ENCODE measurements around the gene ATP10D.
"Not testable (repeated sequence)": the region's sequence is repeated elsewhere in the genome, so short reads cannot be mapped to it uniquely, and the experiment has no call there.

ATP10D gene

DNA sequence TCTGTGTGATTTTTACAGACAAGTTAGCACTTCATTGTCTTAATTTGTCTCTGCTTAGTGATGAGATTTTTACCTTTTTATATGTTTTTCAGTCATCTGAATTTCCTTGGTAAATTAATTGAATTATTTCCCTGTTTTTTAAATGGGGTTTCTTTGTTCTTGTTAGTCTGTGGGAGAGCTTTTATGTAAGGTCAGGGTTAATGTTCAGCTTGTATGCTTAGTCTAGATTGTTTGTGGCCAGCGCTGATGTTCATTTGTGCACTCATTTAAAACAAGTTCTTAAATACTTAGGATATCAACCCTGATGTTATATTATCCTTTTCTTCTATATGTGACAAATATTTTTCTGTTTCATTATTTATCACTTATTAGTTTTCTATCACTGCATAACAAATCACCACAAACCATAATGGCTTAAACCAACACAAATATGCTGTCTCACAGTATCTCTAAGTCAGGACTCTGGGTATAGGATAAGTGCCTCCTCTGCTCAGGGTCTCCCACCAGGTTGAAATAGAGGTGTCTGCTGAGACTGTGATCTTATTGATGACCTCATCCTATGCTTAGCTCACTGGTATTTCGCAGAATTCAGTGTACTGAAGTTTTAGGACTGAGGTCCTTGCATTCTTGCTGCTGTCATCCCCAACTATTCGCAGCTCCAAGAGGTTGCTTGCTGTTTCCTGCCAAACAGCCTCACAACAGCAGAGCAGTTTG, 53.2 kb downstream of the ATP10D start:
- no peak for DNase-seq

DNA sequence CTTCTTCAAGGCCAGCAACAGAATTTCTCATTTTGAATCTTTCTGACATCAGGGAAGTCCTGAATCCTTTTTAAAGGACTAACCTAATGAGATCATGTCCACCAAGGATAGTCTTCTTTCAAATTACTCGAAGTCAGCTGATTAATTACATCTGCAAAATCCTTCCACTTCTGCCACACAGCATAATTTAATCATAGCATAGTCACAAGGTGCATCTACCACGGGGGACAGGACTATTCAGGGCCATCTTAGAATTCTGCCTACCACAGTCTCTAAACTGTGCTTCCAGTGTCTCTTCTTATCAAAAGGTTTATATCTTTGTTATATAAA, 53.7 kb downstream of the ATP10D start:
- peak; percentile 2 for DNase-seq

DNA sequence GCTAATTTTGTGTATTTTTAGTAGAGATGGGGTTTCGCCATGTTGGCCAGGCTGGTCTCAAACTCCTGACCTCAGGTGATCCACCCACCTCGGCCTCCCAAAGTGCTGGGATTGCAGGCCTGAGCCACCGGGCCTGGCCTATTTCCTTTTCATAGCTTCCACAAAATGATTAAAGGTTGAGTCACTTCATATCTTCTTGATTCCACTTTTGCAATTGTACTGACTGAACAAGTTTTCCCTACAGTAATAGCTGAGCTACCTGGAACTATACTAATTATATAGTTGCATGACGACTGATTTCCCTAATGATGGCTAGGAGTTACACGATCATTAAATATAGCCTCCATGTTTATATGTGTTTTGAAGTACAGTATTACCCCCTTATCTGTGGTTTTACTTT, 57.6 kb downstream of the ATP10D start:
- not testable (repeated sequence) for DNase-seq

DNA sequence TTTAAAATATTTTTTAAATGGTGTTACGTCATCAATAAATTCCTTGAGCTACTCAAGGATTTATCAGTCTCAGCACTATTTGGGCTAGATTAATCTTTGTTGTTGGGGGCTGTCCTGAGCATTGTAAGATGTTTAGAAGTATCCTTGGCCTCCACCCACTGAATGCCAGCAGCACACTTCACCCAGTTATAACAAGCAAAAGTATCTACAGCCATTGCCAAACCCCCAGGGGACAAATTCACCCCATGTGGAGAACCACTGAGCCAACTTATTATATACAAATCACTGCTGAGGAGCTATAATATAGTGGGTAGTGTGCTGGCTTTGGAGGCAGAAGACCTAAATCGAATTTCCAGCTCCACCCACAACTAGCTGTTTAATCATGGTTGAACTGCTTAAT, 58.3 kb downstream of the ATP10D start:
- no peak for DNase-seq

DNA sequence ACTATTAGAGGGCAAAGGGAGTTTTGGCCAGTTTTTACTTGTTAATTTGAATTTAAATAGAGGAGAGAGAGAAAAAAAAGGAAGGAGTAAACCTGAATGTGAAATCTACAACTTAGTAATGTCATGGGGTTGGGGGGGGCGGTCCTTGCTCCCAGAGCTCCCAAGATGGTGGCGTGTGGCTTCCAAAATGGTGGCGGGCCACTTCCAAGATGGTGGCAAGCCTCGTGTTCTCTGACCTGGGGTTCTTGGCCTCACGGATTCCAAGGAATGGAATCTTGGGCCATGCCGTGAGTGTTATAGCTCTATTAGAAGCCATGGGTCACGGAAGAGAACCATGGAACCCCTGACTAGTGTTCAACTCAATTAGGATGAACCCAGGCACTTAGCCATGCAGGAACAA, 65.3 kb downstream of the ATP10D start:
- not testable (repeated sequence) for DNase-seq

DNA sequence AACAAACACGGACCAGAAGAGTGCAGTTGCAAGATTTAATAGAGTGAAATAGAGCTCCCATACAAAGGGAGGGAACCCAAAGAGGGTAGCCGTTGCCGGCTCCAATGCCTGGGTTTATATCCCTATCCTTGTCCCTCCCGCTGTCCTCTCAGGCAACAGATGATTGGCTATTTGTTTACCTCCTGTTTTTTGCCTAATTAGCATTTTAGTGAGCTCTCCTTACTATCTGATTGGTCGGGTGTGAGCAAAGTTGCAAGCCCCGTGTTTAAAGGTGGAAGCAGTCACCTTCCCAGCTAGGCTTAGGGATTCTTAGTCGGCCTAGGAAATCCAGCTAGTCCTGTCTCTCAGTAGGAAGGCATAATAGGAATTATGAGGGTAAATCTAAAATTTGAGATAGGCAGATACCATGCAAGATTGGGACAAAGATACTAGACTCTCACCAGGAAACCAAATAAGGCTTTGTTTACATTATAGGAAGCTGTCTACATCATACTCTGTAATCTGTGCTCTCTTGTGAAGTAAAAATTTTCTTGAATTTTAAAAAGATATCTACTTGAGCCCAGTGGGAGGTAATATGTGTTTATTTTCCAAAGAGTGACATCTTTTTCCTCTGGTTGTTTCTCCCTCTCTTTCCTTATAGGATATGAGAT, 65.9 kb downstream of the ATP10D start:
- DNase-seq, result no peak

DNA sequence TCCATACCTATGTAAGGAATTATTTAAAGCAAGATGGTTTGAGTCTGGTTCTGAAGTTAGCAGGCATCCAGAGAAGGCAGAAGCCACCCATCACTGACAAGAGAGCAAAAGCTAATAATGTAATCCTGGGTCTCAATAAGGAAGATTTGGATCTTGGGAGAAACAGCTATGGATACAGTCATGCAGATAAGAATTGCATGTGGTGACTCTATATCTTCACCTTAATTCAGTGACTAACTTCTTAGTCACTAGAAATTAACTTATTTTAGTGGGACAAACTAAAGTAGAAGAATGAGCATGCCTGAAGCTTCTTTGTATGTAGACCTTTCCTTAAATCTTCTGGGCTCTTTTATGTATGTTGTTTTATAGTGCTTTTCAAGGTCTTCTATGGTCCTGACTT, 66.6 kb downstream of the ATP10D start:
- no peak for DNase-seq

DNA sequence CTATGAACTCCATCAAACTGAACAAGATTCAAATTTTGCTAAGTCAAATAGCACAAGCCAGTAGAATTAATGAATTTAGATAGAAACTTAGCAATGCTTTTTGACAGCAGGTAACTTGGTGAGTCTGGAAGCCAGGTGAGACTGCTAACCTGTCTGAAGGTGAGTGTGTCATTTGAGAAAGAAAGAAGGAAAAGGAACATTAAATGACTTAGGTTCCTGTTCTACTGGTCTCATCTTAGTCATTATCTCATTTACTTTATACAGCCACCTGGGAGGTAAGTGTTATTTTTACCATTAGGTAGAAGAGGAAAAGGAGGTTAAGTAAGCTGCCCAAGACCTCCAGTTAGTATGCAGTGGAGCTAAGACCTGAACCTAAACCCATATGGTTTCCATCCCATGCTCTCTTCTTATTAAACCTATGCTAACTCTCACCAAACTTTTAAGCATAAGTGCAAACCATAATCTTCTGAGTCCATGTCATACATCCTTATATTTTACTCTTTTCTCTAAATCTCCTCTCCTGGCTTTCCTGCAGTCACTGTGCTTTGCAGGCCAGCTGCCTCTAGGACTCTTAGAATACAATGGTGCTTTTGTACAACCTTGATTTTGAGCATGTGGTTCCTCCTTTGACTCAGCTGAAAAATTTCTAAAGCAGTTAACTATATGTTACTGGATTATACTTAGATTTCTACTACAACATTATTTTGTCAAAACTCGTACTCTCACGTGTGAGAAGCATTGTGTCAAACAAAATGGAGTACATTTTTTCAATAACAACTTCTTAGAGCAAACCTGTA, 68.5 kb downstream of the ATP10D start:
- no peak for DNase-seq

DNA sequence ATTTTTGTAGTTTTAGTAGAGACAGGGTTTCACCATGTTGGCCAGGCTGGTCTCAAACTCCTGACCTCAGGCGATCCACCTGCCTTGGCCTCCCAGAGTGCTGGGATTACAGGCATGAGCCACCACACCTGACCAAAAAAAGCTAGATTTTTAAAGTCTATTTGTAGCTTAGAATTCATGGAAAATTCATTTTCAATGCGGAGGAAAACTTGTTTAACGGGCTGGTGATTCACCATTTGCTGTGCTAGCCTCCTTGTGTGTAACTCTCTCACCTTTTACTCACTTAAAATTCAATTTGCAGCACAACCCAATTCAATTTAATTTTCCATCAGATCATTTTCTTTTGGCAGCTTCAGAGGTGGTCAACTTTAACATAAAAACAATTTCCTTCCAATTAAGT, 70.8 kb downstream of the ATP10D start:
- DNase-seq, result not testable (repeated sequence)

DNA sequence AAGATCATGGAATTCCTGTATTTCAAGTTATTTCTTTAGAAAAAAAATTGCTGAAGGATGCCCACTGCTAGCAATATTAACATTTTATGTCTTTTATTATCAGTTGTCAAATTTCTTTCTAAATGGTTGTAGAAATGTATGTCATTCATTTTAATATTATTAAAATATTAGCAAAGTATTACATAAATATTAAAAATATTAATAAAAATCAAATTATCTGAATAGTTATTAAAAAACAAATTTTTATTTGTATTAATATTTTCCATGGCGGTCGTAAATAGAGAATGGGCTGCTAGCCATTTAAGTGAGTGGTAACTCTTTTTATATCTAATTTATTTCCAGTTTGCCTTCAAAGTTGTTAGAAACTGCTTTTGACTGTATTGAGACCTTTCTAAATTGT, 72.2 kb downstream of the ATP10D start:
- no peak for DNase-seq

DNA sequence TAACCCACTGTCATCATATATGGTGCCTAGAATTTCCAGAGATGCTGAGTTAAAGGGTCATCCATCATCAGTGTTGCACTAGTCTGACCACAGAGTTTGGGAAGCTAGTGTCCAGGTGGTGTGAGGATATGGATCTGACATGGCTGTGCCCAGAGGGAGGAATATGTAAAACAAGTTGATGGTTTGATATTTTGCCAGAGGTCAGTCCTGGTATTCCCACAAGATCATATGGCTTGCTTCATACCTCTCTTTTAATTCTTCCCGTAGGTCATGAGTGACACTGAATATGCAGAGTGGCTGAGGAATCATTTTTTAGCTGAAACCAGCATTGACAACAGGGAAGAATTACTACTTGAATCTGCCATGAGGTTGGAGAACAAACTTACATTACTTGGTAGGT, 75.6 kb downstream of the ATP10D start:
- DNase-seq, result no peak

DNA sequence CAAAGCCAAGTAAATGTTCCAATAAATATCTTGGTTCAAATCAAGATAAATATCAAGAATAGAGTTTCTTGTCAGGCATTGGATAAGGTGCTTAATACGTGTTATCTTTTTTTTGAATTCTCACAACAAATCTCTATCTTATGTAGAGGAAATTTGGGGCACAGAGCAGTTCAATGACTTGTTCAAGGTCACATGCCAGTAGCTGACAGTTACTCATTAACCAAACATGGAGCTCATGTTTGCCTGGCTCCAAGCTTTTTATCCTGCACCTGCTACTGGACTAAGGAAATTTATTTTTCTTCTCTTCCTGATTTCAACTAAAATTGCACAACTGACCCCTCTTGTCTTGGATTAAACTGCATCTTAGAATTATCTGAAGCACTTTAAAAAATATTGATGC, 76.3 kb downstream of the ATP10D start:
- DNase-seq, result no peak

DNA sequence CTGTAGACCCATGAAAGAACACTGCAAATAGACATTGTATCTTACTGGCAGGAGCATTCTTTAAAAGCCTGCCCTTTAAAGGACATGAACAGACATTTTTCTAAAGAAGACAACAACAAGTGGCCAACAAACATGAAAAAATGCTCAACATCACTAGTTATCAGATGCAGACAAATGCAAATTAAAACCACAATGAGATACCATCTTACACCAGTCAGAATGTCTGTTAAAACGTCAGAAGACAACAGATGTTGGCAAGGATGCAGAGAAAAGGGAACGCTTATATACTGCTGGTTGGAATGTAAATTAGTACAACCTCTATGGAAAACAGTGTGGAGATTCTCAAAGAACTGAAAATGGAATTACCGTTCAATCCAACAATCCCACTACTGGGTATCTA, 77.2 kb downstream of the ATP10D start:
- no peak for DNase-seq

DNA sequence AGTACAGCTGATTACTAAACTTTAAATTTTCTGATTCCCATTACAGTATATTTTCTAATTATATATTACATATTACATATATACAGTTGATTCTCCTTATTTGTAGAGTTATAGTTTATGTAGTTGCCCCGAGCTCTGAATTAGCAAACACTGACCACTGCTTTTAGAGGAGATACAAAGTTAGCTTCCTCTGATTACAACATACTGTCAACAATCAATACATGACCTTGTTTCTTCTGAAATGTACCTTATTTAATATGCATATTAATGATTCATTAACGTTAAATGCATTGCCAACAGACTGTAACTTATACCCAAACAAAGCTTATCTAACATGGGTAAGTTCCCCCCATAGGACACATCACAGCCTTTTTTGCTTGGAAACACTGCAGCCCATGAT, 81.5 kb downstream of the ATP10D start:
- DNase-seq, result no peak

DNA sequence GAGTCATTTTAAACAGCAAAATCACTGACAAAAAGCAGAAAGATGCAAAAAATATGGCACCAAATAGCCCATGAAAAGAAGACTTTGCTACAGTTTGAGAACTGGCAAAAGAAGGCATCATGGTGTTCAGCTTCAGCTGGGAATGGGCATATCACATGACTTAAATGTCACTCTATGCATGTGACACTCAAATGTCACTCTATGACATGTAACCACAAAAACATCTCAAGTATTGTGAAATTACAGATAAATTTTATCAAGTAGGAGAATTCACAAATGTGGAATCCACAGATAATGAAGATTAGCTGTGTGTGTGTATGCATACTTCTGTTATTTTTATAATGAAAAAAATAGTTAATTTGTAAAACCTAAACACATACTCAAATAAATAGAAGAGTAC, 81.9 kb downstream of the ATP10D start:
- DNase-seq, result no peak

DNA sequence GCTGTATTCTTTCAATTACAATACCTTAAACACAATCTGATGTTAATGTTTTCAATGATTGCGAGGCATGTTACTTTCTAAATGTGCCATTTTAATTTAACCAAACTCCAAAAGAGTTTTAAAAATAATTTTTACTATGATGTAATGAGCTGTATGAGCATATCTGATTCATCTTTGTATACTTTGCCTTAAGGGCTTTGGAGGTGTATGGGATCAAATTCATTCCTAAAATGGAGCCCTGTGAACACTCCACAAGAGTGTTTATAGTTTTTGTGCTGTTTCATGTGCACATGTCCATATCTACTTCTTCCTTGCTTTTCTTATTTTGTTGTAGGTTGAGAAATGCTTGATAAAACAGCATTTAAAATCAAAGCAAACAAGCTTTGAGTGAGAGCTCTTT, 82.4 kb downstream of the ATP10D start:
- no peak for DNase-seq

DNA sequence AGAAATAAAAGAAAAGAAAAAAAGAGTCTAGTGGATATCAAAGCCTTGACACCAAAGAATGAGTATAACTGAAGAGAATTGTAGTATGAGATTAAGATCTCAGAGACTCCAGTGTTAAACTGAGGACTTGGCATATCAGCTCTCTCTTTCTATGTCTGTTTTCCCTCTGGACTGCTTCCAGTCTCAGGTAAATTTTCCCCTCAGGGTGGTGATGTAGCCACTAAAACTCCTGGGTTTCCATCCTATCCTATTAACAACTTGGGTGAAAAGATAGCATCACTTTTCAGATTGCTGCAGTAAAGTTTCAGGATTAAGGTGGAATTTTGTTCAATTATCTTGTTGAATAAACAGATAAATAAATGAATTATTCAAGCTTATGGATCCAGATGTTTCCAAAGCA, 85.7 kb downstream of the ATP10D start:
- no peak for DNase-seq

DNA sequence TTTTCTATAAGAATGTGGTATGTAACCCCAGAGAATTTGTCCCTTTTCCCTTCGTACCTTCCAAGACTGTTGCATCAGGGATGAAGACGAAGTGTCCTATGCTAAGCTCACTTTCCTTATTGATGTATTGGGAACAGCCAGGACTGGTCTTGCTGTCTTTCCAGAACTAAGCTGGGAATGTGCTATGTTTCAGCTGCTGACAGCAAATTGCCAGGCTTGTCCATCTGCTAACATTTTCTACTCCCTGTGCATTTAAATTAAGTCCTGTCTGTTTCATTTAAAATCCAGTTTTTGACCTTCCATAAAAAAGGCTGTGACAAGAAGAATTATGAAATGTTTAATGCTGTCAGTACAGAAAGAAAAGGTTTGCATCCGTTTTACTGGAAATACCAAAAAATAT, 87.9 kb downstream of the ATP10D start:
- no peak for DNase-seq

DNA sequence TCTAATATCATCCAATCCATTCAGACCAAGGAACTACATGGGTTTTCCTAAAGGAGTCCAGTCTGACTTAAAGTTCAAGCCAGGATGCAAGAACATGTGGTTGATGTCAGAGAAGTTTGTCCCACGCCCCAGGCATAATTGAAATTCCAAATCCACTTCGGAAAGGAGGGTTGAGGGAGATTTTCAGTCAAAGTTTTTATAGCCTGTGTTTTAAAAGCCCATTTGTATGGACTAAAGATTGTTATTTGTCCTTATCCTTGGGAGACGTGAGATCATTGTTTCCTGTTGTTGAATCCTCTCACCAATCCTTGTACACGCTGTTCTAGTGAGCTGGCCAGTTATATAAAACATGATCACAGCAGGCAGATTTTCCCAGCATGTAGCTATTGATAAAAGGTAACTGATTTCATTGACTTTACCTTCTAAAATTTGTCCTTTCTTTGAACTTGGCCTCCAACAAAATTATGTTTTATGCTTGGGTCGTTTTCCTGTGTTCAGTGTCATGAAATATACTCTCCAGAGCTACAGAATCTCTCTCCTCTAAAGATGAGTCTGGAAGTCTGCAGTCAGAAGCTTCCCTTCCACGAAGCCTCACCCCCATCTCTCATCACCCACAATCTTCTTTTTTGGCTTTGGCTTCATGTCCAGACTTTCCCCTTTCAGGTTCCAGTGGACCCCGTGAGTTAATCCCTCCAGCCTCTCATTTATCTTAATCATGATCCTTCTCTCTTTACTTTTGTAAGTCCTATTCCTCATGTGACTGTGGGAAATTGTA, 92.9 kb downstream of the ATP10D start:
- DNase-seq, result no peak

DNA sequence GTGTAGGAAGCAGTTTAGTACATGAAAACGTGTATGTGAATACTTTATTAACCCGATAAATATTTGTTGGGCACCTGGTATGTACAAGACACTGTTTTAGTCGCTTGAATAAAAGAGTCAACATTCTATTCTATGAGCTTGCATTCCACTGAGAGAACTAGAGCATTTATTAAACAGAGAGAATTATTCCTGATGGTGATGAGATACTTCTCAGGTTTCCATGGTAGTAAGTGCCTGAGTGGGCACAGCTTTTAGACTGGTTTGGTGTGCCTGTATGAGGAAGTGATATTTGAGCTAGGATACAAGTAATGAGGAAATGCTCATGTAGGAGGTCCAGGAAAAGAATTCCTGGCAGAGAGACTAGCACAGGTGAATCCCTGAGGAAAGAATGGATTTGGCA, 94.2 kb downstream of the ATP10D start:
- no peak for DNase-seq

DNA sequence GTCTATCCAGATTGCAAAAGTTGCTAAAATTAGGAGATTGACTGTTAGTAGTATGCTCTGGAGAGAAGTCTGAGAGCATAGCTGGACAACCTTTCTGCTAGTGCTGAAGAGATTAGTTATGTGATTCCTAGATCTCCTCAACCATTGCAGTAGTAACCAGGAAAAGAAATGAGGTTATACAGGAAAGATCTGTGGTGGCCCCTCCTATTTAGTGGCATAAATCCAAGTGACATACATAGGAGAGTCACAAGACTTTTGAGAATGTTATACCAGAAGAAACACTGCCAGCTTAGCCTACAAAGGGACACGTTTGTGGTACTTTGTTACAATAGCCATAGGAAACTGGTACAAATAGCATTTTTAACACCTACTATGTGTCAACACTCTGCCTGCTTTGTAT, 105.2 kb downstream of the ATP10D start:
- no peak for DNase-seq

DNA sequence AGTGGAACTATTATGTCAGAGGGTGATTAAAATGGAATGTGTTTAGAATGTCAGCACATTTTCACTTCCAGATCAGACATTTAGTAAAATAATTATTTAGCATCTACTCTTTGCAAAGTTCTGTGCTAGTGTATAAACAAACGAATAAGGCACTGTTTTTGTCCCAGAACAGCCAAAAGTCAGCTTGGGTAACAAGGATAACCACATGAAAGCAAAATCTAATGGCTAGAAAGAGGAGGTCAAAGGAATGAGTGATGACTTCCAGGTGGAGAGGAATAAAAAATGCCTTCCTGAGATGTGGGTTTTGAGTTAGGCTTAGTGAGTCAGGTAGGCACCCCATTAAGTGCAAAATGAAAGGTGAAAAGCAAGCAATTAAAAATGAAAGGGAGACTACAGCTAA, 112.6 kb downstream of the ATP10D start:
- no peak for DNase-seq

DNA sequence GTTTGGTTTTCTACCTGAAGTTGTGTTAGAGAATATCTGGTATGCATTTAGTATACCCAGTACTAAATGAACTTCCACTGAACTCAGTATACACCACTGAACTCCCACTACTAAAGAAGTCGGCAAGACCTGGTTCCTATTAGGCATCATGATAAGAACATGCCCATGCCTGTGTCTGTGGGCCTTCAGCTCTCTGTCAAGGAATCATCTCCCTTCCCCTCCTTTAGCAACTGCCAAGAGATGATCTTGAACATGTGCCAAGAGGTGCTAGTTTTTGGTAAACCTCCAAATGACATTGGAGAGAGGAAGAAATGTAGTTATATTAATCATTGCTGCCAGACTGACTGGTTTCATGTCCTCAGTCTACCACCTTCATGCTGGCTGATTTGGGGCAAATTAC, 113.2 kb downstream of the ATP10D start:
- no peak for DNase-seq

DNA sequence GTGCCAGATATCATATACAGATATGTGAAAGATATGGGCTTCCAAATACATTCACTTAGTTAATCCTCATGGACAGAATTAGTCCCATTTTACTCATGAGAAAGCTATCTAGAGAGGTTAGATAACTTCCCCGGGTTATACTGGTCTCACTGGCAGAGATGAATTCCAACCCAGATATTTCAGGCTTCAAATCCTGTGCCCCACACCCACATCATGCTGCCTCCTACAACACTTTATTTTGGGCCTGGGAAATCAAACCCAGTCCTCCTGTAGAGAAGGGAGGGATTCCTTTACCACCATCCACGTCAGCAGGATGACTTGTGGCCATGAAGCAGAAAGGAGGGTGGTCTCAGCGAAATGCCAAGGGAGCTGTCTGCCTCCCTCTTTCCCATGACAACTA, 113.8 kb downstream of the ATP10D start:
- DNase-seq, result no peak
